Mesenchymal stem cell (in vitro differentiated cells and primary cell): Measurements from ENCODE around the gene COL10A1.
A peak's percentile ranks its signal among the peaks of the same experiment; 100 is the strongest.

Source experiments
- DNase-seq: peaks from one replicate; pipeline ENCODE4 v3.0.0-alpha.2; 2013
- H2AFZ ChIP-seq: one replicate; pipeline ENCODE4 v1.6.1; 2013; ENCODE audit warnings: low read depth, mild to moderate bottlenecking, control low read depth, inconsistent platforms, low read length, moderate library complexity
- H2AK5ac ChIP-seq: 2 replicates; pipeline ENCODE4 v1.6.1; 2013; ENCODE audit warnings: low read length, moderate library complexity, mild to moderate bottlenecking, inconsistent platforms; ENCODE audit not compliant: severe bottlenecking
- H2BK120ac ChIP-seq: one replicate; pipeline ENCODE4 v1.6.1; 2013; ENCODE audit warnings: low read depth, mild to moderate bottlenecking, inconsistent platforms, low read length, moderate library complexity
- H2BK12ac ChIP-seq, 2 experiments: one replicate each; pipeline ENCODE4 v1.6.1; 2013; ENCODE audit warnings: inconsistent platforms in 2 of 2, low read length in 2 of 2, mild to moderate bottlenecking in 2 of 2, moderate library complexity in 2 of 2, control low read depth in 1 of 2
- H2BK15ac ChIP-seq: one replicate; pipeline ENCODE4 v1.6.1; 2013; ENCODE audit warnings: mild to moderate bottlenecking, low read depth, inconsistent platforms; ENCODE audit not compliant: poor library complexity, severe bottlenecking
- H2BK5ac ChIP-seq: 2 replicates; pipeline ENCODE4 v1.6.1; 2013; ENCODE audit warnings: low read depth, mild to moderate bottlenecking, low read length, control low read depth, inconsistent platforms; ENCODE audit not compliant: poor library complexity, severe bottlenecking
- H3K14ac ChIP-seq, 2 experiments: one replicate each; pipeline ENCODE4 v1.6.1; 2013; ENCODE audit warnings: inconsistent platforms in 2 of 2, low read length in 2 of 2, control low read depth in 1 of 2, mild to moderate bottlenecking in 1 of 2, moderate library complexity in 1 of 2
- H3K18ac ChIP-seq, 2 experiments: one replicate each; pipeline ENCODE4 v1.6.1; 2013; ENCODE audit warnings: inconsistent platforms in 2 of 2, low read length in 2 of 2, control low read depth in 1 of 2, low read depth in 1 of 2, mild to moderate bottlenecking in 1 of 2
- H3K23ac ChIP-seq, 2 experiments: one replicate each; pipeline ENCODE4 v1.6.1; 2013; ENCODE audit warnings: inconsistent platforms in 2 of 2, low read length in 2 of 2, mild to moderate bottlenecking in 2 of 2, moderate library complexity in 2 of 2, control low read depth in 1 of 2
- H3K27ac ChIP-seq: 2 replicates; pipeline ENCODE4 v1.5.1; 2013; ENCODE audit warnings: mild to moderate bottlenecking, moderate library complexity, low read length, control low read depth, inconsistent platforms; ENCODE audit not compliant: poor library complexity, severe bottlenecking
- H3K27me3 ChIP-seq, 2 experiments: 2 replicates each; pipeline versions ENCODE4 v1.6.1 to v1.7.0; 2013; ENCODE audit warnings: low read length in 2 of 2, mild to moderate bottlenecking in 2 of 2, moderate library complexity in 2 of 2, control low read depth in 1 of 2, inconsistent platforms in 1 of 2; ENCODE audit not compliant: control insufficient read depth in 1 of 2, insufficient read depth in 1 of 2
- H3K36me3 ChIP-seq, 2 experiments: 2 replicates each; pipeline versions ENCODE4 v1.6.1 to v1.7.0; 2013; ENCODE audit warnings: low read length in 2 of 2, control low read depth in 1 of 2, inconsistent platforms in 1 of 2, low read depth in 1 of 2, mild to moderate bottlenecking in 1 of 2; ENCODE audit not compliant: insufficient read depth in 2 of 2, control insufficient read depth in 1 of 2
- H3K4ac ChIP-seq, 2 experiments: one replicate each; pipeline ENCODE4 v1.6.1; 2013; ENCODE audit warnings: inconsistent platforms in 2 of 2, low read length in 2 of 2, mild to moderate bottlenecking in 2 of 2, moderate library complexity in 2 of 2, control low read depth in 1 of 2, low read depth in 1 of 2
- H3K4me1 ChIP-seq: 2 replicates; pipeline ENCODE4 v1.6.1; 2013; ENCODE audit warnings: low read depth, low read length, control low read depth; ENCODE audit not compliant: control insufficient read depth, insufficient read depth
- H3K4me2 ChIP-seq: 2 replicates; pipeline ENCODE4 v1.6.1; 2013; ENCODE audit warnings: low read length, mild to moderate bottlenecking, inconsistent platforms; ENCODE audit not compliant: poor library complexity, severe bottlenecking
- H3K4me3 ChIP-seq, 2 experiments: 2 replicates each; pipeline versions ENCODE4 v1.5.1 to v1.7.0; 2013; ENCODE audit warnings: low read length in 2 of 2, mild to moderate bottlenecking in 2 of 2, control low read depth in 1 of 2, low read depth in 1 of 2; ENCODE audit not compliant: insufficient read depth in 1 of 2
- H3K79me1 ChIP-seq: replicated peaks from 2 replicates; pipeline ENCODE4 v1.6.1; 2013; ENCODE audit warnings: mild to moderate bottlenecking, control low read depth, low read length, inconsistent platforms; ENCODE audit not compliant: poor library complexity, severe bottlenecking
- H3K9ac ChIP-seq: 2 replicates; pipeline ENCODE4 v1.7.0; 2013; ENCODE audit warnings: mild to moderate bottlenecking, low read length, moderate library complexity
- H3K9me3 ChIP-seq: 2 replicates; pipeline ENCODE4 v1.7.0; 2013; ENCODE audit warnings: mild to moderate bottlenecking, low read length; ENCODE audit not compliant: control insufficient read depth
- H4K8ac ChIP-seq: one replicate; pipeline ENCODE4 v1.6.1; 2013; ENCODE audit warnings: inconsistent platforms, mild to moderate bottlenecking, low read length, moderate library complexity
- H4K91ac ChIP-seq: one replicate; pipeline ENCODE4 v1.6.1; 2013; ENCODE audit warnings: mild to moderate bottlenecking, low read length, inconsistent platforms
- WGBS: methylation state at CpG from one replicate; pipeline ENCODE4 v1.1.7; 2013; ENCODE audit warnings: mixed read lengths; 5-methylcytosine and 5-hydroxymethylcytosine counted together

COL10A1 gene

GRCh38 chr6:116088946-116089345, 37.0 kb downstream of the COL10A1 start:
- Histone ChIP-seq H4K8ac (no peak overlapping the region), H3K36me3 (no peaks in the 10 kb centered on the region), H3K9ac (no peak overlapping the region), H2BK5ac (no peak overlapping the region), H3K4me3 (no peak overlapping the region), H3K9me3 (no peaks in the 10 kb centered on the region), H3K14ac (no peak overlapping the region), H2BK15ac (no peak overlapping the region), H3K79me1 (no peaks in the 10 kb centered on the region), H2AK5ac (no peak overlapping the region), H3K23ac (no peak overlapping the region), H3K27me3 (no peaks in the 10 kb centered on the region), H2BK12ac (no peak overlapping the region), H3K4ac (no peak overlapping the region), H3K4me2 (no peak overlapping the region), H3K18ac (no peak overlapping the region), H3K4me1 (peaks cover 3% of the 10 kb centered on the region), H2AFZ (no peak overlapping the region), H2BK120ac (no peak overlapping the region), H3K27ac (no peak overlapping the region), H4K91ac (no peak overlapping the region)
- no peak for DNase-seq

DNA sequence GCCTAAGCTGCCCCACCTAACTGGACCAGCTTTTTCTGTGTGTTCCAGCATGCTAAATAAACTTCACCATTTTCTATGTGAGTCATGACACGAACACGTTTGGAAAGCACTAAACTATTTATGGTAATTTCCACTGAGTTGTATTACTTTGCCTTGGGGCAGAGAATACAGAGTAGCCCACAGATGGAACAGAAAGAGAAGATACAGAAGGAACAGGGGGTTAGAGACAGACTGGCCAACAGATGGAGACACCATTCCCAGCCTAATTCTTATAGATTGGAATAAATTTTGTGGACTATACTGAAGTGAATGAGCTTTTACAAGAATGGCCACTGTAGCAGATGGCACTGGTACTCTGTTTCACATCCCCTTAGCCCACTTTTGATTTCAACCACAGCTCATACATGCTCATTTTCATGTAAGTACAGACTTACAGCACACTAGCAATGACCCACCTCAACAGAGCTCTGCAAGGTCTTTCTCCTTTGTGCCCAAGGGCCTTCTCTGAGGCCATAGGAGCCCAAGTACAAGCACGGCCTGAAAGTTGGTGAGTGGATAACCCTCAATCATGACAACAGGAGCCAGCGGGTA, 38.4 kb downstream of the COL10A1 start:
- Histone ChIP-seq H2BK5ac (no peak overlapping the region), H3K36me3 (no peaks in the 10 kb centered on the region), H3K79me1 (no peaks in the 10 kb centered on the region), H3K4me2 (no peak overlapping the region), H3K18ac (peak overlapping the region; percentile 5 to 61), H4K8ac (peak overlapping the region; percentile 66), H2AK5ac (no peak overlapping the region), H3K9me3 (no peaks in the 10 kb centered on the region), H2BK120ac (no peak overlapping the region), H3K4ac (peak overlapping the region in 1 of 2 experiments; percentile 97), H2BK12ac (peak overlapping the region in 1 of 2 experiments; percentile 89), H3K4me3 (no peak overlapping the region), H4K91ac (peak overlapping the region; percentile 57), H3K27me3 (no peaks in the 10 kb centered on the region), H3K4me1 (peaks cover 3% of the 10 kb centered on the region), H2BK15ac (no peak overlapping the region), H3K9ac (no peak overlapping the region), H3K27ac (peak overlapping the region; percentile 45), H3K23ac (no peak overlapping the region), H2AFZ (peak overlapping the region; percentile 76), H3K14ac (peak overlapping the region in 1 of 2 experiments; percentile 41)
- DNase-seq: peak; percentile 82
- WGBS: 60% methylated on average over 4 of the region's 4 CpGs

GRCh38 chr6:116084284-116084683, 41.6 kb downstream of the COL10A1 start:
- no peaks in the 10 kb centered on the region for H3K9me3 ChIP-seq
- 83% methylated on average over 2 of the region's 2 CpGs for WGBS
- H3K79me1 ChIP-seq: no peaks in the 10 kb centered on the region
- no peak overlapping the region for H3K18ac ChIP-seq
- H3K4me1 ChIP-seq: peaks cover 3% of the 10 kb centered on the region
- no peak overlapping the region for H3K4me3 ChIP-seq
- no peak overlapping the region for H2BK120ac ChIP-seq
- no peak overlapping the region for H2BK15ac ChIP-seq
- H3K9ac ChIP-seq: no peak overlapping the region
- no peak for DNase-seq
- no peak overlapping the region for H4K8ac ChIP-seq
- no peak overlapping the region for H2AK5ac ChIP-seq
- no peak overlapping the region for H2AFZ ChIP-seq
- no peaks in the 10 kb centered on the region for H3K27me3 ChIP-seq
- H3K23ac ChIP-seq: no peak overlapping the region
- no peak overlapping the region for H3K4me2 ChIP-seq
- no peaks in the 10 kb centered on the region for H3K36me3 ChIP-seq
- H2BK12ac ChIP-seq: no peak overlapping the region
- no peak overlapping the region for H2BK5ac ChIP-seq
- H3K14ac ChIP-seq: no peak overlapping the region
- H3K27ac ChIP-seq: no peak overlapping the region
- no peak overlapping the region for H3K4ac ChIP-seq
- no peak overlapping the region for H4K91ac ChIP-seq

DNA sequence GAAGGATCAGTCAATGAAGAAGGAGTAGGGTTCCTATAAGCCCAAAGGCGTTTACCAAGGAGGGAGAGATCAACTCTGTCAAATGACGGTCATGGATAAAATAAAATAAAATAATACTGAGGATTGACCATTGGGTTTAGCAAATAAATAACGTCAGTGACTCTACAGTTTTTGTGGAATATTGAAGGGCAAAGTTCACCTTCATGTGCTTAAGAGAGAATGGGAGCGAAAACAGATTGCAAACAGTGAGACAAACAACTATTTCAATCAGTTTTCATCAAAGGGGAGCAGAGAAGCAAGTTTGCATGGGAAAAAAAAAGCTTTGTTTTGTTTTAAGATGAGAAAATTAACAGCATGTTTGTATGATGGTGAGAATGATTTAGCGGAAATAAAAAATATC, 42.9 kb downstream of the COL10A1 start:
- WGBS: 97% methylated on average over 5 of the region's 5 CpGs
- no peaks in the 10 kb centered on the region for H3K27me3 ChIP-seq
- H2BK5ac ChIP-seq: no peak overlapping the region
- H2AFZ ChIP-seq: no peak overlapping the region
- no peak overlapping the region for H2BK120ac ChIP-seq
- H3K23ac ChIP-seq: no peak overlapping the region
- no peak overlapping the region for H2AK5ac ChIP-seq
- H3K36me3 ChIP-seq: no peaks in the 10 kb centered on the region
- no peak overlapping the region for H4K91ac ChIP-seq
- H3K4ac ChIP-seq: no peak overlapping the region
- no peak overlapping the region for H2BK12ac ChIP-seq
- no peak overlapping the region for H3K14ac ChIP-seq
- no peak overlapping the region for H4K8ac ChIP-seq
- no peak overlapping the region for H3K4me2 ChIP-seq
- H2BK15ac ChIP-seq: no peak overlapping the region
- no peak overlapping the region for H3K18ac ChIP-seq
- H3K27ac ChIP-seq: no peak overlapping the region
- H3K9me3 ChIP-seq: no peaks in the 10 kb centered on the region
- peaks cover 3% of the 10 kb centered on the region for H3K4me1 ChIP-seq
- no peak for DNase-seq
- no peak overlapping the region for H3K4me3 ChIP-seq
- no peak overlapping the region for H3K9ac ChIP-seq
- H3K79me1 ChIP-seq: no peaks in the 10 kb centered on the region
